Fibroblast of villous mesenchyme (primary cell): ENCODE data around the gene NDN. TPM values are rescaled to one million over a fixed set of nuclear protein-coding genes. Genes with fewer than 3 reads are reported as not detected.

Experiments used
- DNase-seq: peaks from one replicate; pipeline ENCODE4 v3.0.0-alpha.2; 2010; ENCODE audit warnings: low read depth
- H3K4me3 ChIP-seq: 2 replicates; pipeline ENCODE4 v1.5.1; 2011; ENCODE audit warnings: low read depth, mild to moderate bottlenecking, low read length
- CTCF ChIP-seq: IDR thresholded peaks from 2 replicates; pipeline ENCODE4 v1.5.1; 2012; ENCODE audit warnings: low read depth, mild to moderate bottlenecking, low read length; ENCODE audit not compliant: insufficient read depth
- total RNA-seq: library from RNA; depleted of rRNA; stranded (reverse); fragments of >200 nt; gene quantifications from 2 replicates; pipeline ENCODE4 v1.2.3, GENCODE V29; 2012

NDN gene
- total RNA-seq, 1 donor = 51.0 TPM

DNA sequence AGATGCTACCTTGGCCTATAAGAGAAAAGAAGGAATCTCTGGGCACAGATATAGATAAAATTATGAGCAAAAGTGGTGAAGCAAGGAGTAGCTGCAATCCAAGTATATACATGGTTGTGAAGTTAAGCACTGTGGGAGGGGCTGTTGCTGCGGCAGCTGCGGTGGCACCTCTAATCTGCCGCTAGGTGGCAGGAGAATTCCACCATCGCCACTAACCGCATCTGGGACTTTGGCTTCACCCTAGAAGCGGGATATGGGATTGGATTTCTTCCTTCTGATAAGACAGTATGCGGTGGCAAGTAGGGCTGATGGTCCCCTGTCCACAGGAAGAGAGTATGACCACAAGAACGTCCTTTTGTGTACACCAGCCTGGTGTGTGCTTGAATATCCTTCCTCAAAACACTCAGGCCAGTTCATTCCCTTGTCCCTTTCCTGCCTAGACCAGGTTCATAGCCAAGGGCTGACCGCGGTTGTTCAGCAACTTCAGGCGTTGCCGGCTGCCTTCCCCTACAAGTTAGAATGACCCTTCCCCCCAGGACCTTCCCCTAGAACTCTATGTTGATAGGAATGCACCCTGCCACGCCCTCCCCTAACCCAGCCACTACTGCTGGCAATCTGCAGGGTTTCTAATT lies 44.6 kb downstream of the NDN start:
- peak; percentile 64 for TF ChIP-seq CTCF
- peak; percentile 44 for DNase-seq
- no peak overlapping the region for H3K4me3 ChIP-seq

Other genes starting within 250 kb of the NDN start
- not detected in 2 replicates for gene GOLGA6L2, start 240.1 kb downstream of the NDN start, total RNA-seq
- 0.86 and 0.97 TPM in 2 replicates for gene MKRN3, start 121.6 kb downstream of the NDN start, total RNA-seq
- gene MAGEL2, start 39.4 kb downstream of the NDN start, total RNA-seq = not detected in 2 replicates